Measurements from ENCODE around the gene PSME1.

GRCh38 chr14:24132976-24133375 lies 3.0 kb upstream of the PSME1 start:
- TF ChIP-seq EZH2 (IDR thresholded peaks at IDR 0.05; ENCODE audit: borderline replicate concordance, low read length): no peak
- TF ChIP-seq, protein P1, sequence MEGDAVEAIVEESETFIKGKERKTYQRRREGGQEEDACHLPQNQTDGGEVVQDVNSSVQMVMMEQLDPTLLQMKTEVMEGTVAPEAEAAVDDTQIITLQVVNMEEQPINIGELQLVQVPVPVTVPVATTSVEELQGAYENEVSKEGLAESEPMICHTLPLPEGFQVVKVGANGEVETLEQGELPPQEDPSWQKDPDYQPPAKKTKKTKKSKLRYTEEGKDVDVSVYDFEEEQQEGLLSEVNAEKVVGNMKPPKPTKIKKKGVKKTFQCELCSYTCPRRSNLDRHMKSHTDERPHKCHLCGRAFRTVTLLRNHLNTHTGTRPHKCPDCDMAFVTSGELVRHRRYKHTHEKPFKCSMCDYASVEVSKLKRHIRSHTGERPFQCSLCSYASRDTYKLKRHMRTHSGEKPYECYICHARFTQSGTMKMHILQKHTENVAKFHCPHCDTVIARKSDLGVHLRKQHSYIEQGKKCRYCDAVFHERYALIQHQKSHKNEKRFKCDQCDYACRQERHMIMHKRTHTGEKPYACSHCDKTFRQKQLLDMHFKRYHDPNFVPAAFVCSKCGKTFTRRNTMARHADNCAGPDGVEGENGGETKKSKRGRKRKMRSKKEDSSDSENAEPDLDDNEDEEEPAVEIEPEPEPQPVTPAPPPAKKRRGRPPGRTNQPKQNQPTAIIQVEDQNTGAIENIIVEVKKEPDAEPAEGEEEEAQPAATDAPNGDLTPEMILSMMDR (conservative IDR thresholded peaks at IDR 0.05 in 1 of 2, IDR thresholded peaks at IDR 0.05 in 1 of 2; ENCODE audit: extremely low read depth in 1 of 2, insufficient read depth in 1 of 2, low read depth in 1 of 2, low read length in 2 of 2): no peak
